Amniotic epithelial cell (primary cell): Measurements from ENCODE around the gene LRRK1.
A peak's percentile ranks its signal among the peaks of the same experiment; 100 is the strongest.
"Not testable (repeated sequence)": the region's sequence is repeated elsewhere in the genome, so short reads cannot be mapped to it uniquely, and the experiment has no call there.

Experiments
- DNase-seq: peaks from one replicate; pipeline ENCODE4 v3.0.0-alpha.2; 2010; ENCODE audit warnings: low read depth

Gene LRRK1

GRCh38 chr15:101070502-101071273, 151.5 kb downstream of the LRRK1 start:
- DNase-seq, result peak; percentile 86

GRCh38 chr15:101071651-101072050, 152.5 kb downstream of the LRRK1 start:
- no peak for DNase-seq

- not testable (repeated sequence) for DNase-seq
Measured at GRCh38 chr15:101072235-101072634, 153.1 kb downstream of the LRRK1 start.

- DNase-seq, result not testable (repeated sequence)
Measured at GRCh38 chr15:101077806-101078668, 158.9 kb downstream of the LRRK1 start.

GRCh38 chr15:101078669-101079323, 159.6 kb downstream of the LRRK1 start:
- DNase-seq, result no peak

- no peak for DNase-seq
Measured at GRCh38 chr15:101081900-101082299, 162.7 kb downstream of the LRRK1 start.

- no peak for DNase-seq
Measured at GRCh38 chr15:101083336-101084045, 164.3 kb downstream of the LRRK1 start.

GRCh38 chr15:101084801-101085200, 165.6 kb downstream of the LRRK1 start:
- no peak for DNase-seq

- no peak for DNase-seq
Measured at GRCh38 chr15:101085311-101085700, 166.1 kb downstream of the LRRK1 start.

- DNase-seq, result no peak
Measured at GRCh38 chr15:101086394-101087171, 167.4 kb downstream of the LRRK1 start.

GRCh38 chr15:101087172-101087769, 168.1 kb downstream of the LRRK1 start:
- no peak for DNase-seq

- no peak for DNase-seq
Measured at GRCh38 chr15:101088271-101088670, 169.1 kb downstream of the LRRK1 start.

GRCh38 chr15:101088788-101089578, 169.8 kb downstream of the LRRK1 start:
- peak; percentile 24 for DNase-seq

GRCh38 chr15:101089579-101090427, 170.6 kb downstream of the LRRK1 start:
- no peak for DNase-seq

- DNase-seq, result no peak
Measured at GRCh38 chr15:101090428-101090790, 171.3 kb downstream of the LRRK1 start.

- peak; percentile 26 for DNase-seq
Measured at GRCh38 chr15:101091080-101092017, 172.2 kb downstream of the LRRK1 start.

- no peak for DNase-seq
Measured at GRCh38 chr15:101092156-101092866, 173.2 kb downstream of the LRRK1 start.
